Cardiac muscle cell (in vitro differentiated cells and primary cell): ENCODE measurements around the gene TBK1. TPM values are rescaled to one million over a fixed set of nuclear protein-coding genes. Genes with fewer than 3 reads are reported as not detected.
"Not testable (repeated sequence)": the region's sequence is repeated elsewhere in the genome, so short reads cannot be mapped to it uniquely, and the experiment has no call there.

Experiments
- DNase-seq, 2 donors: peaks; one replicate each; pipeline versions ENCODE4 v3.0.0 to v3.0.0-alpha.2; 2010 to 2017; ENCODE audit warnings: low read depth in 1 of 2, low spot score in 1 of 2
- H3K27ac ChIP-seq: fragments of 200-600 bp; sonication (generic); 2 replicates; pipeline ENCODE4 v1.5.1; 2016
- H3K27me3 ChIP-seq: fragments of 200-600 bp; sonication (generic); 2 replicates; pipeline ENCODE4 v1.6.0; 2016; ENCODE audit warnings: control low read depth
- H3K36me3 ChIP-seq: fragments of 200-600 bp; sonication (generic); 2 replicates; pipeline ENCODE4 v1.5.1; 2016; ENCODE audit warnings: control low read depth
- H3K4me1 ChIP-seq: fragments of 200-600 bp; sonication (generic); 2 replicates; pipeline ENCODE4 v1.8.1; 2017; ENCODE audit warnings: low read depth, mild to moderate bottlenecking, mixed run types
- H3K4me3 ChIP-seq: fragments of 200-600 bp; sonication (generic); 2 replicates; pipeline ENCODE4 v1.5.1; 2016; ENCODE audit warnings: mild to moderate bottlenecking
- H3K9me3 ChIP-seq: fragments of 200-600 bp; sonication (generic); 2 replicates; pipeline ENCODE4 v1.5.1; 2017; ENCODE audit warnings: low read depth, mild to moderate bottlenecking, control low read depth
- polyA plus RNA-seq: library from polyadenylated mRNA; unstranded; fragments of >200 nt; fragmentation: Nextera tagmentation; extraction: Ambion mirVana; gene quantifications from 2 replicates; pipeline ENCODE4 v1.2.1, GENCODE V29; 2016
- total RNA-seq: library from RNA; depleted of rRNA; stranded (reverse); fragments of >200 nt; gene quantifications from 2 replicates; pipeline ENCODE4 v1.2.3, GENCODE V29; 2016
- TF ChIP-seq, protein P1 (sequence below): IDR thresholded peaks from 2 replicates; pipeline ENCODE4 v1.5.1; 2012; ENCODE audit warnings: low read depth, mild to moderate bottlenecking, low read length

TBK1 gene
- total and polyA plus RNA-seq, 2 experiments from 2014 or later: 9.0 to 15.0 TPM

GRCh38 chr12:64530566-64530965 lies 78.6 kb downstream of the TBK1 start:
- H3K4me1 ChIP-seq: no peaks in the 10 kb centered on the region
- no peak overlapping the region for H3K27ac ChIP-seq
- no peaks in the 10 kb centered on the region for H3K27me3 ChIP-seq
- no peak for DNase-seq
- no peaks in the 10 kb centered on the region for H3K9me3 ChIP-seq
- no peak overlapping the region for H3K4me3 ChIP-seq
- TF ChIP-seq, protein P1, sequence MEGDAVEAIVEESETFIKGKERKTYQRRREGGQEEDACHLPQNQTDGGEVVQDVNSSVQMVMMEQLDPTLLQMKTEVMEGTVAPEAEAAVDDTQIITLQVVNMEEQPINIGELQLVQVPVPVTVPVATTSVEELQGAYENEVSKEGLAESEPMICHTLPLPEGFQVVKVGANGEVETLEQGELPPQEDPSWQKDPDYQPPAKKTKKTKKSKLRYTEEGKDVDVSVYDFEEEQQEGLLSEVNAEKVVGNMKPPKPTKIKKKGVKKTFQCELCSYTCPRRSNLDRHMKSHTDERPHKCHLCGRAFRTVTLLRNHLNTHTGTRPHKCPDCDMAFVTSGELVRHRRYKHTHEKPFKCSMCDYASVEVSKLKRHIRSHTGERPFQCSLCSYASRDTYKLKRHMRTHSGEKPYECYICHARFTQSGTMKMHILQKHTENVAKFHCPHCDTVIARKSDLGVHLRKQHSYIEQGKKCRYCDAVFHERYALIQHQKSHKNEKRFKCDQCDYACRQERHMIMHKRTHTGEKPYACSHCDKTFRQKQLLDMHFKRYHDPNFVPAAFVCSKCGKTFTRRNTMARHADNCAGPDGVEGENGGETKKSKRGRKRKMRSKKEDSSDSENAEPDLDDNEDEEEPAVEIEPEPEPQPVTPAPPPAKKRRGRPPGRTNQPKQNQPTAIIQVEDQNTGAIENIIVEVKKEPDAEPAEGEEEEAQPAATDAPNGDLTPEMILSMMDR: no peak
- H3K36me3 ChIP-seq: no peaks in the 10 kb centered on the region

DNA sequence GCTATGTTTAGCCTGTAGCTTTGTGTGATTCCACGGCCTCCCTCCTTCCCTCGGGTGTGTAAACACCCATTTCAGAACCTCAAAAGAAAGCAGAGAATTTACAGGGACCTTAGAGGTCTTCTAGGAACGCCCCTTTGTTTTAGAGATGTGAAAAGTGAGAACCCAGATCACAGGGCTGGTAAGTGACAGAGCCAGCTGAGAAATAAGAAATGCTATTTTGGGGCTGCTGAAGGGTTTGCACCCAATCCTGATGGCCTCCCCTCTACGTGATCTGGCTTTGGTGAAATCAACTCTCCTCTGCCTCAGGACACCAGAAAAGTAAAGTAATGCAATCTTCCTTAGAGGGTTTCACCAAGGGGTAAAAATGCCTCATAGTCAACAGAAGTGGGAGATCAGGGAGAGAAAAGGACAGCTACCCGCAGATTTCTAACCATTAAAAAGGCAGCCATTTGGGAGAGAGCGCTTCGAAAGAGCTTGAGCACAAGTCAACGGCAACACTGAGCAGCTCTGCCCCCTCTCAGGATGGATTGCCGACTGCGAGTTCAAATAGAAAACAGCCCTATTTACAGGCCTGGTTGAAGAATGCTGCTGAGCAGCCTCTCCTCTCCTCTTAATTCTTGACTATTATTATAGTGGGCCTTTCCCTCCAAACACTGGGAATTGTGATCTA lies 79.9 kb downstream of the TBK1 start:
- DNase-seq: no peak
- Histone ChIP-seq H3K9me3 (no peaks in the 10 kb centered on the region), H3K4me1 (no peaks in the 10 kb centered on the region), H3K27ac (no peak overlapping the region), H3K4me3 (no peak overlapping the region), H3K36me3 (no peaks in the 10 kb centered on the region), H3K27me3 (no peaks in the 10 kb centered on the region)
- TF ChIP-seq, protein P1: no peak

DNA sequence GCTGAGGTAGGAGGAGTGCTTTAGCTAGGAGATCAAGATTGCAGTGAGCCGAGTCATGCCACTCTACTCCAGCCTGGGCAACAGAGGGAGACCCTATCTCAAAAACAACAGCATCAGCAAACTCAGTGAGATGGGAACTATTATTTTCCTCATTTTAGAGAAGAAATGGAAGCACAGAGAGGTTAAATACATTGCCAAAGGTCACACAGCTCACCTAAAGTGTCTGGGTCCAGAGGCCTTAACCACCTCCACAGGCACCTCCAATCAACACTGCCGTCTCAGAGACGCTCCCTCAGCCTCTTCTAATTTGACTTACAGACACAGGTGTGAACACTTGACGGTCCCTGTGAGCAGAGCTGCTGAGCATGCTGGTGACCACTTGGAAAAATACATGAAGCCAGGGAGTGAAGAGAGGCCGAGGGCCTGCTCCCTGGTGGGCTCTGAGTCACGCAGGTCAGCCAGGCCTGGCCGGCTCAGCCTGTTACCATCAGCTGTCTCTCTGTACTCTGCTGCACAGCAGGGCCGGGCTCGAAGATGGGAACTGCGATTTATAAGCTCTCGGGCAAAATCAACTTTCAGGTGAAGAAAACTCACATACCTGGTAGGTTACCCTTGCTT lies 80.9 kb downstream of the TBK1 start:
- no peak for DNase-seq
- no peak overlapping the region for H3K27ac ChIP-seq
- no peaks in the 10 kb centered on the region for H3K36me3 ChIP-seq
- peaks cover 7% of the 10 kb centered on the region for H3K4me1 ChIP-seq
- H3K27me3 ChIP-seq: no peaks in the 10 kb centered on the region
- H3K9me3 ChIP-seq: no peaks in the 10 kb centered on the region
- no peak overlapping the region for H3K4me3 ChIP-seq
- TF ChIP-seq, protein P1: no peak

DNA sequence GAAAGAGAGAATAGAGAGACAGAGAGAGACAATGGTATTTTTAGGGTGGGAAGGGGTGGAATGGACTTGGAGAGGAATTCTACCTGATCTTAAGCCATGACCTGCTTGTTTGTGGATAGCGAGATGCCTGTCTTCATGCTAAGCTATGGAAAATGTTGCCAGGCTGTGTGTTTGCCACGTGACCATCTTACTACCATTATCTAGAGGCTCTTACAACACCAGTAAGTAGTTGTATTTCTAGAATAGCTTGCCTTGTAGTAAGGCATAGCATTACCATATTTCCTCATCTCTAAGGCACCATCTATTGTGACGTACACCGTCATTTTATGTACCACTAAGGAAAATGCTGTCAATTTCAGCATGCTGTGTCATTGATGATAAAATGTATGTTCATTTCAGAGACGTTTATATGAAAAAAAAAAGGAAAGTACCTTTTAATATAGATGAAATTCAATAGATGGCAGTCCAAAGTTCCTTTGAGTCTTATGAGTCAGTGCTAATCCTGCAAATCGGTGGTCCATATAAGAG lies 82.8 kb downstream of the TBK1 start:
- no peaks in the 10 kb centered on the region for H3K36me3 ChIP-seq
- H3K27me3 ChIP-seq: no peaks in the 10 kb centered on the region
- H3K27ac ChIP-seq: no peak overlapping the region
- H3K4me1 ChIP-seq: peaks cover 7% of the 10 kb centered on the region
- H3K9me3 ChIP-seq: no peaks in the 10 kb centered on the region
- no peak for DNase-seq
- no peak overlapping the region for H3K4me3 ChIP-seq
- TF ChIP-seq, protein P1: no peak

GRCh38 chr12:64538121-64538520 lies 86.2 kb downstream of the TBK1 start:
- Histone ChIP-seq H3K27ac (no peak overlapping the region), H3K27me3 (no peaks in the 10 kb centered on the region), H3K4me3 (no peak overlapping the region), H3K4me1 (peaks cover 7% of the 10 kb centered on the region), H3K9me3 (no peaks in the 10 kb centered on the region), H3K36me3 (no peaks in the 10 kb centered on the region)
- DNase-seq: no peak
- TF ChIP-seq, protein P1: no peak

DNA sequence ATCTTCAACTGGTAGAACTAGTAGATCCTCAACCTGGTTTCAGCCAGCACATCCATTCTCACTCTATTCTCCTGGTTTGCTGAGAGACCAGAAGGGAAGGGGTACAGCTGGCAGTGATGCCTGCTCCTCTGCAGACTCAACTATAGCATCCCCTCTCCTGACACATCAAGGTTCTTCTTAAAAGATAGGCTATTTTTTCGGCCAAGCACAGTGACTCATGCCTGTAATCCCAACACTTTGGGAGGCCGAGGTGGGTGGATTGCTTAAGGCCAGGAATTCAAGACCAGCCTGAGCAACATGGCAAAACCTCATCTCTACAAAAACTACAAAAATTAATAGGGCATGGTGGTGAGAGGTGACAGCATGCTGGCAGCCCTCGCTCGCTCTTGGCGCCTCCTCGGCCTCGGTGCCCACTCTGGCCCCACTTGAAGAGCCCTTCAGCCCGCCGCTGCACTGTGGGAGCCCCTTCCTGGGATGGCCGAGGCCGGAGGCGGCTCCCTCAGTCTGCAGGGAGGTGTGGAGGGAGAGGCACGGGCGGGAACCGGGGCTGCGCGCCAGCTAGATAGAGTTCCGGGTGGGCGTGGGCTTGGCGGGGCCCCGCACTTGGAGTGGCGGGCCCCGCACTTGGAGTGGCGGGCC lies 90.6 kb downstream of the TBK1 start:
- not testable (repeated sequence) for H3K36me3 ChIP-seq, H3K9me3 ChIP-seq, H3K4me3 ChIP-seq, H3K27me3 ChIP-seq, H3K27ac ChIP-seq, H3K4me1 ChIP-seq
- DNase-seq: peak in 1 of 2 donors; percentile 63
